HepG2 (cell line): ENCODE results near the gene NINJ2. TPM values are rescaled to one million over a fixed set of nuclear protein-coding genes. Genes with fewer than 3 reads are reported as not detected.

Source experiments
- ATAC-seq: fragments of 200-7000 bp; cut with Tn5 transposase; 3 replicates; pipeline ENCODE4 v1.9.1; 2020; ENCODE audit warnings: mild to moderate bottlenecking, moderate library complexity
- BruUV-seq: library from RNA; stranded (reverse); fragments of 400-500 nt; replicated peaks from 2 replicates; lab custom pipeline; 2021; lab: Mats Ljungman, UMichigan
- CTCF ChIA-PET: fragments of 300-600 bp; formaldehyde crosslinking; extraction: SDS; loops from one replicate; lab custom pipeline; 2021; ENCODE audit warnings: low total read pairs, inconsistent platforms, low intra/inter-chr PET ratio; lab: Yijun Ruan, JAX
- POLR2A ChIA-PET: fragments of 350-600 bp; sonication (Branson Sonifier 250); formaldehyde crosslinking; loops from one replicate; lab custom pipeline; 2020; ENCODE audit warnings: antibody characterized with exemption, inconsistent platforms; lab: Yijun Ruan, JAX
- DNase-seq: peaks from one replicate; pipeline ENCODE4 v3.0.0-alpha.2; 2015; ENCODE audit warnings: low spot score
- FAIRE-seq: peaks from 3 replicates; lab custom pipeline; 2011; peaks lifted over from hg19 to GRCh38; lab: Jason Lieb, UNC
- H2AFZ ChIP-seq: one replicate; pipeline ENCODE4 v1.6.1; 2011; ENCODE audit warnings: low read length, inconsistent platforms
- H3K27ac ChIP-seq: fragments of 300-600 bp; 3 replicates; pipeline ENCODE4 v1.8.0; 2011; ENCODE audit warnings: mixed run types, mild to moderate bottlenecking, mixed read lengths, low read length, inconsistent platforms; ENCODE audit not compliant: insufficient read depth; ENCODE audit errors: extremely low read length
- H3K27me3 ChIP-seq, 2 experiments: fragments of 200-600 bp in 1 of 2; 2 replicates in 1 of 2; 3 replicates in 1 of 2; pipeline versions ENCODE4 v1.6.0 to v1.8.0; 2011; ENCODE audit warnings: low read length in 2 of 2, mild to moderate bottlenecking in 2 of 2, moderate library complexity in 2 of 2, inconsistent platforms in 1 of 2; ENCODE audit not compliant: insufficient read depth in 2 of 2, control insufficient read depth in 1 of 2
- H3K36me3 ChIP-seq, 2 experiments: fragments of 200-600 bp in 1 of 2; replicated peaks in 1 of 2; 2 replicates in 1 of 2; 3 replicates in 1 of 2; pipeline versions ENCODE4 v1.5.1 to v1.8.0; 2011; ENCODE audit warnings: low read length in 2 of 2, inconsistent platforms in 1 of 2; ENCODE audit not compliant: insufficient read depth in 2 of 2, control insufficient read depth in 1 of 2
- H3K4me1 ChIP-seq: 2 replicates; pipeline ENCODE4 v1.5.1; 2012; ENCODE audit warnings: low read length, inconsistent platforms; ENCODE audit not compliant: insufficient read depth
- H3K4me2 ChIP-seq: 2 replicates; pipeline ENCODE4 v1.6.0; 2011; ENCODE audit warnings: low read depth, low read length, inconsistent platforms
- H3K4me3 ChIP-seq, 3 experiments: fragments of 200-600 bp in 1 of 3; sonication (generic), shearing (Covaris generic) in 1 of 3; replicated peaks in 1 of 3; 2 replicates each; pipeline ENCODE4 v1.5.1; 2011 to 2016; ENCODE audit warnings: low read length in 3 of 3, inconsistent platforms in 2 of 3, low read depth in 2 of 3, mild to moderate bottlenecking in 2 of 3, control low read depth in 1 of 3, mixed read lengths in 1 of 3; ENCODE audit not compliant: insufficient read depth in 1 of 3
- H3K79me2 ChIP-seq: one replicate; pipeline ENCODE4 v1.6.1; 2011; ENCODE audit warnings: low read length, inconsistent platforms; ENCODE audit not compliant: insufficient read depth
- H3K9ac ChIP-seq: 2 replicates; pipeline ENCODE4 v1.6.0; 2011; ENCODE audit warnings: mild to moderate bottlenecking, low read depth, low read length, inconsistent platforms; ENCODE audit not compliant: insufficient read depth
- H3K9me3 ChIP-seq: 2 replicates; pipeline ENCODE4 v1.5.1; 2012; ENCODE audit warnings: mild to moderate bottlenecking, low read length
- H4K20me1 ChIP-seq: 2 replicates; pipeline ENCODE4 v1.6.0; 2011; ENCODE audit warnings: inconsistent platforms, mild to moderate bottlenecking, low read length, moderate library complexity; ENCODE audit not compliant: insufficient read depth
- ATF6 ChIP-seq: sonication (generic); formaldehyde crosslinking; conservative IDR thresholded peaks from 2 replicates; pipeline ENCODE4 v1.4.0; 2020; ENCODE audit warnings: missing genetic modification reagents
- DMTF1 ChIP-seq: sonication (generic); formaldehyde crosslinking; IDR thresholded peaks from 2 replicates; pipeline ENCODE4 v1.4.0; 2020; ENCODE audit warnings: mild to moderate bottlenecking, missing genetic modification reagents
- FOSL1 ChIP-seq: sonication (generic); formaldehyde crosslinking; IDR thresholded peaks from 2 replicates; pipeline ENCODE4 v1.9.0; 2021; ENCODE audit warnings: missing genetic modification reagents, borderline replicate concordance
- HDAC6 ChIP-seq: fragments of 200-600 bp; sonication (generic); IDR thresholded peaks from 2 replicates; pipeline ENCODE4 v1.7.0; 2017; ENCODE audit warnings: mild to moderate bottlenecking, antibody characterized with exemption, low read length, low read depth
- JUND ChIP-seq: sonication (generic); formaldehyde crosslinking; IDR thresholded peaks from 2 replicates; pipeline ENCODE4 v1.8.0; 2022; ENCODE audit warnings: mild to moderate bottlenecking, missing genetic modification reagents
- NFIC ChIP-seq: IDR thresholded peaks from 2 replicates; pipeline ENCODE4 v1.6.1; 2012; ENCODE audit warnings: mild to moderate bottlenecking, low read length, inconsistent platforms
- RAD51 ChIP-seq: fragments of 450-650 bp; IDR thresholded peaks from 2 replicates; pipeline ENCODE4 v1.6.1; 2016; ENCODE audit warnings: borderline replicate concordance
- RORA ChIP-seq: sonication (generic); formaldehyde crosslinking; IDR thresholded peaks from 2 replicates; pipeline ENCODE4 v1.5.0; 2020; ENCODE audit warnings: mild to moderate bottlenecking, missing genetic modification reagents, moderate library complexity
- SETDB1 ChIP-seq: sonication (generic); formaldehyde crosslinking; IDR thresholded peaks from 2 replicates; pipeline ENCODE4 v1.5.1; 2020; ENCODE audit warnings: missing genetic modification reagents, mild to moderate bottlenecking, borderline replicate concordance
- WIZ ChIP-seq: sonication (generic); formaldehyde crosslinking; IDR thresholded peaks from 2 replicates; pipeline ENCODE4 v1.5.1; 2020; ENCODE audit warnings: mild to moderate bottlenecking, missing genetic modification reagents
- ZBTB7A ChIP-seq: sonication (generic); formaldehyde crosslinking; IDR thresholded peaks from 2 replicates; pipeline ENCODE4 v1.8.0; 2022; ENCODE audit warnings: mild to moderate bottlenecking, missing genetic modification reagents
- ZMYM3 ChIP-seq: sonication (generic); formaldehyde crosslinking; IDR thresholded peaks from 2 replicates; pipeline ENCODE4 v1.5.1; 2020; ENCODE audit warnings: mild to moderate bottlenecking, missing genetic modification reagents
- ZNF646 ChIP-seq: sonication (generic); formaldehyde crosslinking; IDR thresholded peaks from 2 replicates; pipeline ENCODE4 v1.9.0; 2021; ENCODE audit warnings: mild to moderate bottlenecking, missing genetic modification reagents
- ZNF747 ChIP-seq: sonication (generic); formaldehyde crosslinking; IDR thresholded peaks from 2 replicates; pipeline ENCODE4 v1.8.1; 2023; ENCODE audit warnings: missing genetic modification reagents, mild to moderate bottlenecking, borderline replicate concordance
- ZSCAN20 ChIP-seq: sonication (generic); formaldehyde crosslinking; IDR thresholded peaks from 2 replicates; pipeline ENCODE4 v1.4.0; 2020; ENCODE audit warnings: missing genetic modification reagents, mild to moderate bottlenecking, borderline replicate concordance
- WGBS: methylation state at CpG from one replicate; pipeline ENCODE4 v1.1.6; 2017; ENCODE audit warnings: low lambda C conversion rate; 5-methylcytosine and 5-hydroxymethylcytosine counted together
- in situ Hi-C: cut with HindIII; loops from 2 replicates; pipeline ENCODE4 v1.10.0; 2017; ENCODE audit warnings: low pct_unique_long_range_greater_than_20kb; ENCODE audit not compliant: extremely low pct_ligation_motif_present
- intact Hi-C: fragments of 100-400 bp; cut with micrococcal nuclease; formaldehyde crosslinking; loops from one replicate; pipeline ENCODE4 v1.10.0; 2022; ENCODE audit not compliant: unreplicated experiment
- polyA plus RNA-seq, 8 experiments: library from polyadenylated mRNA; depleted of rRNA in 3 of 8; stranded (reverse) in 7 of 8; unstranded in 1 of 8; fragments of >200 nt; fragmentation: Illumina TruSeq in 4 of 8; extraction: Trizol in 4 of 8; gene quantifications; 2 replicates each; pipeline versions ENCODE4 v1.2.1 to v1.2.3, GENCODE V29; 2011 to 2016; ENCODE audit warnings: low read depth in 4 of 8, missing spikeins in 1 of 8, mixed read lengths in 1 of 8; ENCODE audit not compliant: insufficient read depth in 1 of 8
- total RNA-seq, 5 experiments: library from RNA; depleted of rRNA; stranded (reverse); fragments of >200 nt; fragmentation: Illumina TruSeq; extraction: Trizol; gene quantifications; 2 replicates each; pipeline ENCODE4 v1.2.3, GENCODE V29; 2016; ENCODE audit warnings: low read depth in 1 of 5

Gene NINJ2
- total and polyA plus RNA-seq, 2 of the 13 experiments (the other 11 are each of a cell fraction or from before 2014, with no cell fraction given): 0.62 to 3.8 TPM

- Histone ChIP-seq H3K9me3 (no peaks in the 10 kb centered on the region), H3K9ac (no peak overlapping the region), H3K27ac (no peak overlapping the region), H3K36me3 (no peaks in the 10 kb centered on the region), H3K4me3 (no peak overlapping the region), H4K20me1 (no peaks in the 10 kb centered on the region), H3K4me1 (peaks cover 97% of the 10 kb centered on the region), H3K4me2 (no peak overlapping the region), H2AFZ (no peak overlapping the region), H3K79me2 (no peaks in the 10 kb centered on the region), H3K27me3 (no peaks in the 10 kb centered on the region)
- CTCF ChIA-PET: no interaction called here
- FAIRE-seq: peak; percentile 43
- intact Hi-C loops: no loop called here
- no peak for DNase-seq
- in situ Hi-C loops: no loop called here
- no TSS peak for BruUV-seq
- POLR2A ChIA-PET: no interaction called here
- ATAC-seq: no peak
- WGBS: 96% methylated on average over 4 of the region's 4 CpGs
- TF ChIP-seq ZMYM3 (CRISPR knock-in tag) (0 out of 2 replicates have a peak, but pooled peaks have one; percentile 34), FOSL1 (CRISPR knock-in tag) (no peak), RORA (CRISPR knock-in tag) (no peak), SETDB1 (CRISPR knock-in tag) (no peak), ZNF747 (CRISPR knock-in tag) (no peak), DMTF1 (no peak), ZBTB7A (CRISPR knock-in tag) (0 out of 2 replicates have a peak, but pooled peaks have one; percentile 24), RAD51 (no peak), NFIC (no peak), ATF6 (CRISPR knock-in tag) (no peak), ZNF646 (CRISPR knock-in tag) (peak; percentile 92), HDAC6 (no peak), JUND (0 out of 2 replicates have a peak, but pooled peaks have one; percentile 32), WIZ (CRISPR knock-in tag) (no peak), ZSCAN20 (no peak)
Observed at GRCh38 chr12:580813-581212, 82.4 kb downstream of the NINJ2 start.
